Activated naive CD4-positive, alpha-beta T cell treated with anti-CD3 and anti-CD28 coated beads, Interleukin-2, amount 50 U/mL, for 16 hours (primary cell): ENCODE measurements around the gene ZNF827.
"Not testable (repeated sequence)": the region's sequence is repeated elsewhere in the genome, so short reads cannot be mapped to it uniquely, and the experiment has no call there.

Experiments used
- DNase-seq: peaks from one replicate; pipeline ENCODE4 v3.0.0-alpha.2; 2020

Gene ZNF827

GRCh38 chr4:145861336-145862318, 77.0 kb downstream of the ZNF827 start:
- no peak for DNase-seq

GRCh38 chr4:145860897-145861296, 77.7 kb downstream of the ZNF827 start:
- no peak for DNase-seq

GRCh38 chr4:145860446-145860845, 78.2 kb downstream of the ZNF827 start:
- no peak for DNase-seq

GRCh38 chr4:145859926-145860325, 78.7 kb downstream of the ZNF827 start:
- no peak for DNase-seq

- no peak for DNase-seq
Measured at GRCh38 chr4:145859426-145859825, 79.2 kb downstream of the ZNF827 start.

GRCh38 chr4:145852256-145852839, 86.3 kb downstream of the ZNF827 start:
- DNase-seq = no peak

GRCh38 chr4:145851511-145852201, 87.0 kb downstream of the ZNF827 start:
- DNase-seq = no peak

- DNase-seq = no peak
Measured at GRCh38 chr4:145847764-145848163, 90.9 kb downstream of the ZNF827 start.

GRCh38 chr4:145845118-145845517, 93.5 kb downstream of the ZNF827 start:
- no peak for DNase-seq

- DNase-seq = no peak
Measured at GRCh38 chr4:145843639-145844038, 95.0 kb downstream of the ZNF827 start.

GRCh38 chr4:145843148-145843547, 95.5 kb downstream of the ZNF827 start:
- DNase-seq = no peak

GRCh38 chr4:145842224-145842887, 96.3 kb downstream of the ZNF827 start:
- no peak for DNase-seq

- DNase-seq = no peak
Measured at GRCh38 chr4:145840801-145841200, 97.8 kb downstream of the ZNF827 start.

GRCh38 chr4:145840162-145840768, 98.4 kb downstream of the ZNF827 start:
- DNase-seq = no peak

GRCh38 chr4:145839151-145839550, 99.5 kb downstream of the ZNF827 start:
- no peak for DNase-seq

- DNase-seq = not testable (repeated sequence)
Measured at GRCh38 chr4:145832384-145832783, 106.2 kb downstream of the ZNF827 start.

GRCh38 chr4:145830699-145831098, 107.9 kb downstream of the ZNF827 start:
- no peak for DNase-seq

GRCh38 chr4:145829629-145830395, 108.8 kb downstream of the ZNF827 start:
- no peak for DNase-seq

- DNase-seq = no peak
Measured at GRCh38 chr4:145828802-145829485, 109.7 kb downstream of the ZNF827 start.

GRCh38 chr4:145827885-145828284, 110.7 kb downstream of the ZNF827 start:
- DNase-seq = no peak

GRCh38 chr4:145825255-145825654, 113.4 kb downstream of the ZNF827 start:
- DNase-seq = no peak
